Measurements from ENCODE around the gene OGDH.
A peak's percentile ranks its signal among the peaks of the same experiment; 100 is the strongest.

Gene OGDH

GRCh38 chr7:44738876-44739665, 132.6 kb downstream of the OGDH start:
- DNase-seq: no peak

DNA sequence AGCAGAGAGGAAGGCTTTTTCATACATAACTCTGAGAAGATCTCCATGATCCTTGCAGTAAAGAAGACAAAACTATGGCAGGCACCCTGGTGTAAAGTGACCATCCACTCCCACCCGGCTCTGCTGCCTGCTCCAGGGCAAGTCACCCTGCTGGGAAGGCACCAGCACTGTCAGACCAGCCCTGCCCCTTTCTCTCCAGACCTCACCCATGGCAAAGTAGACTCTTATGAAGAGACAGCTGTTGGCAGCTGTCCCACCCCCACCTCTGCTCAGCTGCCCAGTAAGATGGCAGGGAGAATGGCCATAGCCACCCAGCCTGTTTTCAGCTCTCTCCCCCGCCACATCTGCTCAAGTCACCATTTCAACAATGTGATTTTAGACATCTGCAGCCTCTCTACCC, 133.6 kb downstream of the OGDH start:
- no peak for DNase-seq

DNA sequence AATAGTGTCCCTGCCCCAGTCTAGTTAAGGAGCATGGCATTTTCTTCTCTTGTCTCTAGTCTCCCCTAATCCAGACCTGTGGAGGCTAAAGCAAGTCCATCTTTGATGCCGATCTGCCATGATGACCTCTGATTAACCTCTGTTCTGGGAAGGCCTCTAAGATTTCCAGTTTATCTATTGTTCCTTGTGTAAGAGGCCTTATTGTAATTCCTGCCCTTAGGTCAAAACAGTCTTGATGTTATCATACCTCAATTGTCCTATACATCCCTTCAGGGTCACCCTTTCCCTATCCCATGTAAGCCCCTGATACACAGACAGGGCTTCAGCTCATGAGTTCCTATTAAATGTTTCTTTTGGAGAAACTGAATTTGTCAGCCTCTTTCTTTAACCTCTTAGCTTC, 137.3 kb downstream of the OGDH start:
- no peak for DNase-seq

DNA sequence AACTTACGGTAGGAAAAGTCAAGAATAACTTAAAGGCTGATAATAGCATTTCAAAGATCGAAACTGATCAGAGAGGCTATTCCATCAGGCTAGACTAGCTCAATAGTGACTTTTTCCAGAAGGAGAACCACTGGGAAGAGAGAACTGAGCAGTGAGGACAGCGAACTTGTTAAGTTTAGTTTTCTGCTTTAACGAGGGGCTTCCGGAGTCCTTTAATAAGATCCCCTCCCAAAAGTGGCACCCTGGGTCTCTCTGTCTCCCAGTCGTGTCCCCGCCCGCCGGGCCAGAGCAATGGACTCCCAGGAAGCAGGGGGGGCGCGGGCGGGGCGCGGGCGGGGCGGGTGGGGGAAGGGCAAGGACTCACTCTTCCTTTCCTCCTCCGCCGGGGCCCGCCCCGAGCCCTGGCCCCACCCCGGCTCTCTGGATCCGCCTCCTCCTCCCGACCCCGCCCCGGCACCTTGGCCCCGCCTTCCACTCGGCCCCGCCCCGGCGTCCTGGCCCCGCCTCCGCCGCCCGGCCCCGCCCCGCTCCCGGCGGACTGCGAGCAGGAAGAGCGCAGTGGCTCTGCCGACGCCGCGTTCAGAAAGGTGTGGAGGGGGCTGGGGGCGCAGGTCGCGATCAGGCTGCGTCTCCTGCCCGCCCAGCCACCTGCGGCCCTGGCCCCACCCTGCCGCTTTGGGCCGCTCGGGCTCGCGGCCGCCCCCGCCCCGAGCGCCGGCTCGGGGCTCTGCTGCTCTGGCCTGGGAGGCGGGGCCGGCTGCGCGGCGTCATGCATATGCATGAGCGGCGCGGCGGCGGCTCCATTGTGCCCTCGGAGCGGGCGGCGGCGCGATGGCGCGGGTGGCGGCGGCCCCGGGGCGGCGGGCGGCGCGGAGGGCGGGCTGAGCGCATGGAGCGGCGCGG, 141.9 kb downstream of the OGDH start, which contains the start of gene ZMIZ2:
Gene ZMIZ2, plus strand, starts transcription at position 803 of the 903 bp plus-strand sequence. CDS start 7,403 bp downstream, outside the sequence.
- DNase-seq: peak; percentile 96

- no peak for DNase-seq
Measured at GRCh38 chr7:44748948-44749731, 142.7 kb downstream of the OGDH start.

DNA sequence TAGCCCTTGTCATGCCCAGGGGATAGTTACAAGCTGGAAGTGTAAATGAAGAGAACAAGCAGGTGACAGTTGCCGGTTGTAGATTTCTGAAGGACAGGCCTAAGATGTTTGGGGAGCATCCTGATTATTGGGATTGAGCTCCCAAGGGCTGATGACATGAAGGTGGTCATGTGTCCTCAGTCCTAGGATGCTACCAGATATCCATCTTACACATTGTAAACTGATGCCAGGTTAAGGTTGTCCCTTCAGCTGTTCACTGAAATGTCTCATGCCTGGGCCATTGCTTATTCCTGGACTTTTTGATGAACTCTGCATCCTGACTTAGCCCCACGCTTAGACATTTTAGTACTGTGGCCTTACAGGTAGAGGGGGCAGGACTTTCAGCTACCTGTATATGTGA, 143.6 kb downstream of the OGDH start:
- no peak for DNase-seq

DNA sequence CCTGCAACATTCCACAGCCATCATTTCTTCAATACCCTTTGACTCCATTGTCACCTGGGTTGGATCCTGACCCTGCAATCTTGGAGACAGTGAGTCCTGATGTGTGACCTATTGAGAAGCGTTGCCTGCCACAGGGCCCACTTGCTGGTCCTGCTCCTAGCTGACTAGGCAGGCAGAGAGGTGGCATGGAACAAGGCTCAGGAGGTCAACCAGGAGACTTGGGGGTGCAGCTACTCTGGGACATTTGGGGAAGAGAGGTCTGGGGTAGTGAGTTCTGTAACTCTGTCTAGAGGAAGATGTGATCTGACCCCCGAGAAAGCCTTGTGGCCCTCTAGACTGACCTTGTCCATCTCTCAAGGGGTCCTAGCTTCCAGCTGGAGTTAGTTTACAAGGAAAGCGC, 144.0 kb downstream of the OGDH start:
- DNase-seq: no peak

- DNase-seq: no peak
Measured at GRCh38 chr7:44750921-44751571, 144.6 kb downstream of the OGDH start.

- DNase-seq: no peak
Measured at GRCh38 chr7:44752822-44753221, 146.4 kb downstream of the OGDH start.

GRCh38 chr7:44754802-44755697, 148.6 kb downstream of the OGDH start:
- DNase-seq: no peak

DNA sequence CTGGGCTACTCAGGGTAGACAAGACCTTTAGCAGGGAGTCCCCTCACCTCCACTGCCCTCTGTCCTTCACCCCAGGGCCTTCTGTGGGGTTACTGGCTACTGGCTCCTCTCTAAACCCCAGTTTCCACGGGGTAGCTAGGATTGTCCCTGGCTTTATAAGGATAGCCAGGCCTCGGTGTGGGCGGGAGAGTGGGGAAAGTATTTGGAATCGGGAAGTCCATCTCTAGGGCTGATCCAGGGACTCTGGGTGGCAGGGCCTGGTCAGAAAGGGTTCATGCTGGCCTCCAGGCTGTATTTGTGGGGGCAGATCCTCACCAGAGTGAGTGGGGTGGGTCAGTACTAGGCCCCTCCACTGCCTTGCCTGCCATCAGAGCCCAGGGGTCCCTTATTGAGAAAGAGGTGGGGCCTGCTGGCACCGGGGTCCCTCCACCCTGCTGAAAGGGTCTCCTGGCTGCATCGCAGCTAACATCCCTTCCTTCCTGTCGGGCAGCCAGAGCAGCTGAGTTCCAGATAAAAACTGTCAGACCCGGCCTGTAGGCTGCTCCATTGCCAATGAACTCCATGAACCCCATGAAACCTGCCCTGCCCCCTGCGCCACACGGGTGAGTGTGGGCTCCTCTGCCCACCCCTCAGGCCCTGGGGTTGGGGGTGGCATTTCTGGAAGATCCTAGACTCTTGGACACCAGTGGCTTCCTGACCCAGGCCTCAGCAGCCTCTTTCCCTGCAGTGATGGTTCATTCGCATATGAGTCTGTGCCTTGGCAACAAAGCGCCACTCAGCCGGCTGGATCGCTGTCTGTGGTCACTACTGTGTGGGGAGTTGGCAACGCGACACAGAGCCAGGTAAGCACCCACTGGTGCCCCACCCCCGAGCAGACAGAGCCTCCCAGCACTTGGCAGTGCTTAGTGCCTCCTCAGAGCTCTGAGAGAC, 149.5 kb downstream of the OGDH start:
- DNase-seq: no peak

- no peak for DNase-seq
Measured at GRCh38 chr7:44756904-44757303, 150.5 kb downstream of the OGDH start.

- DNase-seq: no peak
Measured at GRCh38 chr7:44757311-44757710, 150.9 kb downstream of the OGDH start.

- no peak for DNase-seq
Measured at GRCh38 chr7:44757739-44758138, 151.3 kb downstream of the OGDH start.
